SK-N-SH (cell line): ENCODE results near the gene GRXCR2. TPM values are rescaled to one million over a fixed set of nuclear protein-coding genes. Genes with fewer than 3 reads are reported as not detected.

Experiments used
- CTCF ChIA-PET: fragments of 300-600, 350-600 bp; formaldehyde crosslinking; extraction: SDS; loops from one replicate; lab custom pipeline; 2021; lab: Yijun Ruan, JAX
- POLR2A ChIA-PET: fragments of 350-600 bp; sonication (Branson Sonifier 250); formaldehyde crosslinking; extraction: SDS; loops from one replicate; lab custom pipeline; 2020; ENCODE audit warnings: antibody characterized with exemption, inconsistent platforms; lab: Yijun Ruan, JAX
- DNase-seq: peaks from one replicate; pipeline ENCODE4 v3.0.0; 2012
- H2AFZ ChIP-seq: fragments of 200-600 bp; sonication (generic); 2 replicates; pipeline ENCODE4 v1.8.1; 2016; ENCODE audit warnings: antibody characterized with exemption, mild to moderate bottlenecking, low read depth
- H3F3A ChIP-seq: fragments of 200-600 bp; sonication (generic); replicated peaks from 2 replicates; pipeline ENCODE3; 2016; ENCODE audit warnings: antibody characterized with exemption, mild to moderate bottlenecking; ENCODE audit not compliant: insufficient read depth
- H3K27ac ChIP-seq, 2 experiments: fragments of 200-500 bp in 1 of 2; fragments of 200-600 bp in 1 of 2; sonication (Bioruptor generic) in 1 of 2; sonication (generic), shearing (Covaris generic) in 1 of 2; 2 replicates each; pipeline versions ENCODE4 v1.5.1 to v1.6.1; 2014 to 2016; ENCODE audit warnings: low read depth in 2 of 2, inconsistent platforms in 1 of 2, low read length in 1 of 2, mild to moderate bottlenecking in 1 of 2, mixed read lengths in 1 of 2
- H3K27me3 ChIP-seq: fragments of 200-600 bp; sonication (generic), shearing (Covaris generic); 2 replicates; pipeline ENCODE4 v1.6.1; 2016; ENCODE audit warnings: mixed run types; ENCODE audit not compliant: insufficient read depth
- H3K36me3 ChIP-seq, 2 experiments: fragments of 200-500 bp in 1 of 2; fragments of 200-600 bp in 1 of 2; sonication (Bioruptor generic) in 1 of 2; sonication (generic) in 1 of 2; replicated peaks in 1 of 2; 2 replicates each; pipeline versions ENCODE3 to v1.5.1; 2014 to 2016; ENCODE audit warnings: low read length in 1 of 2, mild to moderate bottlenecking in 1 of 2; ENCODE audit not compliant: insufficient read depth in 2 of 2, control insufficient read depth in 1 of 2
- H3K4me1 ChIP-seq, 2 experiments: fragments of 200-500 bp in 1 of 2; fragments of 200-600 bp in 1 of 2; sonication (Bioruptor generic) in 1 of 2; sonication (generic), shearing (Covaris generic) in 1 of 2; 2 replicates each; pipeline versions ENCODE4 v1.5.1 to v1.6.1; 2014 to 2016; ENCODE audit warnings: low read depth in 1 of 2, low read length in 1 of 2, mixed run types in 1 of 2; ENCODE audit not compliant: insufficient read depth in 2 of 2, control insufficient read depth in 1 of 2
- H3K4me2 ChIP-seq: fragments of 200-600 bp; sonication (generic), shearing (Covaris generic); 2 replicates; pipeline ENCODE4 v1.6.1; 2017; ENCODE audit warnings: mixed run types
- H3K4me3 ChIP-seq, 2 experiments: fragments of 200-500 bp in 1 of 2; fragments of 200-600 bp in 1 of 2; sonication (Bioruptor generic) in 1 of 2; sonication (generic), shearing (Covaris generic) in 1 of 2; 2 replicates each; pipeline versions ENCODE4 v1.5.1 to v1.8.1; 2014 to 2016; ENCODE audit warnings: low read depth in 2 of 2, inconsistent platforms in 1 of 2, low read length in 1 of 2, mild to moderate bottlenecking in 1 of 2, mixed read lengths in 1 of 2, moderate library complexity in 1 of 2
- H3K79me2 ChIP-seq: fragments of 200-600 bp; sonication (generic); 2 replicates; pipeline ENCODE4 v1.8.1; 2017; ENCODE audit warnings: mild to moderate bottlenecking; ENCODE audit not compliant: insufficient read depth
- H3K9ac ChIP-seq: fragments of 200-600 bp; sonication (generic); 2 replicates; pipeline ENCODE4 v1.6.1; 2017; ENCODE audit warnings: mixed run types
- H3K9me2 ChIP-seq: fragments of 200-600 bp; sonication (generic); 2 replicates; pipeline ENCODE4 v1.6.1; 2017; ENCODE audit warnings: mixed run types
- H3K9me3 ChIP-seq: fragments of 200-600 bp; sonication (generic); 2 replicates; pipeline ENCODE4 v1.6.1; 2017; ENCODE audit warnings: mixed run types, mild to moderate bottlenecking, moderate library complexity
- H4K20me1 ChIP-seq: fragments of 200-600 bp; sonication (generic); 2 replicates; pipeline ENCODE4 v1.6.1; 2017; ENCODE audit warnings: mild to moderate bottlenecking, mixed run types; ENCODE audit not compliant: insufficient read depth
- CHD2 ChIP-seq: fragments of 150-350 bp; IDR thresholded peaks from 2 replicates; pipeline ENCODE4 v1.6.1; 2018; ENCODE audit warnings: low read length; ENCODE audit not compliant: partially characterized antibody
- CTCF ChIP-seq: fragments of 200-600 bp; sonication (generic); IDR thresholded peaks from 2 replicates; pipeline ENCODE4 v1.6.1; 2017; ENCODE audit warnings: antibody characterized with exemption, mild to moderate bottlenecking, moderate library complexity
- EP300 ChIP-seq, 2 experiments: IDR thresholded peaks; 2 replicates each; pipeline versions ENCODE4 v1.4.0 to v1.6.1; 2012; ENCODE audit warnings: borderline replicate concordance in 1 of 2, low read depth in 1 of 2, low read length in 1 of 2
- FOXM1 ChIP-seq: IDR thresholded peaks from 2 replicates; pipeline ENCODE4 v1.4.0; 2012; ENCODE audit warnings: low read depth, mild to moderate bottlenecking
- GABPA ChIP-seq: IDR thresholded peaks from 2 replicates; pipeline ENCODE4 v1.4.0; 2012; ENCODE audit warnings: low read depth, mild to moderate bottlenecking
- GATA2 ChIP-seq: sonication (generic); formaldehyde crosslinking; IDR thresholded peaks from 2 replicates; pipeline ENCODE4 v1.5.0; 2020; ENCODE audit warnings: mild to moderate bottlenecking, missing genetic modification reagents
- IRF3 ChIP-seq: fragments of 150-350 bp; IDR thresholded peaks from 2 replicates; pipeline ENCODE4 v1.6.1; 2016; ENCODE audit warnings: mild to moderate bottlenecking, low read depth, low read length
- JUND ChIP-seq: IDR thresholded peaks from 2 replicates; pipeline ENCODE4 v1.4.0; 2012
- MEF2A ChIP-seq: IDR thresholded peaks from 2 replicates; pipeline ENCODE4 v1.4.0; 2012; ENCODE audit warnings: low read depth, borderline replicate concordance
- NFIC ChIP-seq: IDR thresholded peaks from 2 replicates; pipeline ENCODE4 v1.4.0; 2012; ENCODE audit warnings: borderline replicate concordance
- NRF1 ChIP-seq: IDR thresholded peaks from 2 replicates; pipeline ENCODE4 v1.6.1; 2012; ENCODE audit warnings: low read depth, mild to moderate bottlenecking, low read length
- PBX3 ChIP-seq: IDR thresholded peaks from 2 replicates; pipeline ENCODE4; 2012
- POLR2AphosphoS5 ChIP-seq: IDR thresholded peaks from 2 replicates; pipeline ENCODE4 v1.6.1; 2012; ENCODE audit warnings: low read depth, low read length
- RAD21 ChIP-seq: IDR thresholded peaks from 2 replicates; pipeline ENCODE4 v1.6.1; 2012; ENCODE audit warnings: mild to moderate bottlenecking, low read length
- RFX5 ChIP-seq: IDR thresholded peaks from 2 replicates; pipeline ENCODE4 v1.6.1; 2012; ENCODE audit warnings: mild to moderate bottlenecking, improper control_type of control experiment, low read length
- RXRA ChIP-seq: IDR thresholded peaks from 2 replicates; pipeline ENCODE4 v1.4.0; 2012; ENCODE audit warnings: low read depth, mild to moderate bottlenecking, borderline replicate concordance
- SIN3A ChIP-seq: IDR thresholded peaks from 2 replicates; pipeline ENCODE4 v1.6.1; 2012; ENCODE audit warnings: low read depth, mild to moderate bottlenecking, low read length, moderate library complexity, borderline replicate concordance
- SMC3 ChIP-seq: IDR thresholded peaks from 2 replicates; pipeline ENCODE4 v1.6.1; 2012; ENCODE audit warnings: low read depth, low read length, improper control_type of control experiment
- TAF1 ChIP-seq: IDR thresholded peaks from 2 replicates; pipeline ENCODE4 v1.6.1; 2012; ENCODE audit warnings: low read depth, mild to moderate bottlenecking, low read length, moderate library complexity, borderline replicate concordance
- USF1 ChIP-seq: IDR thresholded peaks from 2 replicates; pipeline ENCODE4 v1.4.0; 2012; ENCODE audit warnings: low read depth, borderline replicate concordance
- ZBTB33 ChIP-seq: IDR thresholded peaks from 2 replicates; pipeline ENCODE4 v1.4.0; 2012; ENCODE audit warnings: low read depth, borderline replicate concordance
- WGBS: methylation state at CpG from one replicate; pipeline ENCODE4 v1.1.6; 2017; ENCODE audit warnings: low lambda C conversion rate; 5-methylcytosine and 5-hydroxymethylcytosine counted together
- polyA plus RNA-seq, 3 experiments: library from polyadenylated mRNA; depleted of rRNA; stranded (reverse); fragments of >200 nt; gene quantifications; 2 replicates each; pipeline ENCODE4 v1.2.3, GENCODE V29; 2012

The GRXCR2 gene
- polyA plus RNA-seq, 1 of the 3 experiments (the other 2 are of a cell fraction): not detected

GRCh38 chr5:145825751-145826180 lies 47.0 kb downstream of the GRXCR2 start (continued):
- TF ChIP-seq PBX3: 0 out of 2 replicates have a peak, but pooled peaks have one; percentile 11
- no peak for TF ChIP-seq GATA2
- peak; percentile 85 for TF ChIP-seq RAD21
- TF ChIP-seq RXRA: no peak
- no peak for TF ChIP-seq SIN3A
- no peak for TF ChIP-seq USF1
- TF ChIP-seq ZBTB33: no peak
- TF ChIP-seq IRF3: no peak
- no peak; the same call in 1 of the 2 replicates for TF ChIP-seq NRF1
- no peak for TF ChIP-seq JUND
- no peak for TF ChIP-seq POLR2AphosphoS5

- DNase-seq: no peak
- Histone ChIP-seq H3K4me3 (no peak overlapping the region), H3K27ac (no peak overlapping the region), H3K27me3 (no peaks in the 10 kb centered on the region), H3K79me2 (peaks cover 4% of the 10 kb centered on the region; the same call in 1 of the 2 replicates), H4K20me1 (no peaks in the 10 kb centered on the region), H3K4me1 (peaks cover 0 to 10% of the 10 kb centered on the region in 2 experiments; a peak in 1 of 4 replicates), H3K9me2 (no peaks in the 10 kb centered on the region), H3K9me3 (no peaks in the 10 kb centered on the region), H3K36me3 (no peaks in the 10 kb centered on the region), H3K9ac (no peak overlapping the region), H3F3A (no peaks in the 10 kb centered on the region), H2AFZ (no peak overlapping the region), H3K4me2 (no peak overlapping the region)
- ChIA-PET CTCF (interaction anchor here (0.7 to 1.4 kb wide), 4 partner anchors 12 to 1620 kb away, joined by 3 to 4 read pairs (median 3); no protein-coding TSS in a partner anchor), POLR2A (interaction anchor here (1.3 kb wide), 1 partner anchor 12 kb away, joined by 3 read pairs; no protein-coding TSS in a partner anchor)
- 81% methylated on average over 4 of the region's 4 CpGs for whole genome bisulfite sequencing
- no peak for TF ChIP-seq FOXM1
- TF ChIP-seq SMC3: no peak
- TF ChIP-seq RXRA: no peak
- no peak for TF ChIP-seq SIN3A
- no peak for TF ChIP-seq MEF2A
- TF ChIP-seq PBX3: no peak
- no peak for TF ChIP-seq RFX5
- TF ChIP-seq JUND: no peak
- no peak for TF ChIP-seq IRF3
- TF ChIP-seq GATA2: no peak
- no peak for TF ChIP-seq NFIC
- no peak for TF ChIP-seq CHD2
- TF ChIP-seq GABPA: no peak
- TF ChIP-seq TAF1: no peak
- no peak for TF ChIP-seq POLR2AphosphoS5
- TF ChIP-seq EP300 (IDR thresholded peaks at IDR 0.05; ENCODE audit: borderline replicate concordance in 1 of 2, low read depth in 1 of 2, low read length in 1 of 2): no peak
- no peak for TF ChIP-seq RAD21
- TF ChIP-seq CTCF: no peak
Observed at GRCh38 chr5:145824040-145824439, 48.8 kb downstream of the GRXCR2 start.
